ENCODE results near the gene PPP1R18.
"Not testable (repeated sequence)": the region's sequence is repeated elsewhere in the genome, so short reads cannot be mapped to it uniquely, and the experiment has no call there.

Gene PPP1R18

DNA sequence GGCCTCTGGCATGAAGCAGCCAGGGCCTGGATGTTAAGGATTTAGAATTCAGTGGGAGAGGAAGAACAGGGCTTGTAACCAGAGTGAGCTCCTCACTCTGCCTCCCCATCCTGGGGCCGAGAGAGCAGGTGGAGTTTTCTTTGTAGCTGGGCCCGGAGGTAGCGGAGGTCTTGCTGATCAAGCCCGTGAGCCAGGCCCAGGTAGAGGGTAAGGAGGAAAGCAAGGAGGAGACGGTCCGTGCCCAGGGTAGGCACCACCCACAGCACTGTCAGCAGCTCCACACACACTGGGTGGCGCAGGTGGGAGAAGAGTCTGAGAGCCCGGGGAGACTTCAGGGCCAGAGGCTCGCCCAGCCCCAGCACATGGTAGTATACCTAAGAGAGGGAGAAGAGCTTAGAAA, 2.1 kb upstream of the PPP1R18 start:
- no peak for DNase-seq

DNA sequence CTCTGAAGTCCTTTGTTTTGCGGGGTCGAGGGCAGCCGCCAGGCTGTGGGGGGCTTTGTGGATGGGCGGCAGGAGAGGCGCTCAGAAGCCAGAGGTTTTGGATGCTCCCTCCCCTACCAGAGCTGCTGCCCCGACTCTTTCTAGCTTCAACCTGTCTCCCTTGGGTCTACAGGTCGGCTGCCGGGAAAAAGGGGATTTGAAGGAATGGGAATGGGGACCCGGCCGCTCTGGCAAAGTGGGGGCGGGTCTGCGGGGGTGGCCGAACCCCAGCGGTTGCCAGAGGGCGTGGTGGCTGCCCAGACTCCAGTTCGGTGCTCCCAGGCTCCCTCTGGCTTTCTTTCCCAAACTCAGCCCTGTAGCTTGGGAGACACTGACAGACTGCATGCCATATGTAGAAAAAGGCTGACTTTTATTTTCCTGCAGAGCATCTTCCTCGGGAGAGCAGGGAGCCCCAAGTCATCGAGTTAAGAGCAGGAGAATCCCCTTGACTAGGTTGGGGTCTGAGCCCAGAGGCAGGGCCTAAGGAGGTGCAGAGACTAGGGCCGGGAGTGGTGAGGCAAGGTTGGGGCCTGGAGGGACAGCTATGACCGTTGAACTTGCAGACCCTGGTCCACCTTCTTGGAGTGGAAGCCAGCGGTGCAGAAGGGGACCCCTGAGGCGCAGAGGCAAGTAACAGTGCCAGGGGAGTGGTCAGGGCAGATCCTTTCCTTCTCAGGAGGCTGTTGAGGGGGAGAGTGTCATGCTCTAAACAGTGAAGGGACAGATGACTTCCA, 1.4 kb upstream of the PPP1R18 start:
- DNase-seq = no peak

- peak; percentile 58 to 69 for DNase-seq
Measured at GRCh38 chr6:30686908-30687658, 638 bp upstream of the PPP1R18 start.

DNA sequence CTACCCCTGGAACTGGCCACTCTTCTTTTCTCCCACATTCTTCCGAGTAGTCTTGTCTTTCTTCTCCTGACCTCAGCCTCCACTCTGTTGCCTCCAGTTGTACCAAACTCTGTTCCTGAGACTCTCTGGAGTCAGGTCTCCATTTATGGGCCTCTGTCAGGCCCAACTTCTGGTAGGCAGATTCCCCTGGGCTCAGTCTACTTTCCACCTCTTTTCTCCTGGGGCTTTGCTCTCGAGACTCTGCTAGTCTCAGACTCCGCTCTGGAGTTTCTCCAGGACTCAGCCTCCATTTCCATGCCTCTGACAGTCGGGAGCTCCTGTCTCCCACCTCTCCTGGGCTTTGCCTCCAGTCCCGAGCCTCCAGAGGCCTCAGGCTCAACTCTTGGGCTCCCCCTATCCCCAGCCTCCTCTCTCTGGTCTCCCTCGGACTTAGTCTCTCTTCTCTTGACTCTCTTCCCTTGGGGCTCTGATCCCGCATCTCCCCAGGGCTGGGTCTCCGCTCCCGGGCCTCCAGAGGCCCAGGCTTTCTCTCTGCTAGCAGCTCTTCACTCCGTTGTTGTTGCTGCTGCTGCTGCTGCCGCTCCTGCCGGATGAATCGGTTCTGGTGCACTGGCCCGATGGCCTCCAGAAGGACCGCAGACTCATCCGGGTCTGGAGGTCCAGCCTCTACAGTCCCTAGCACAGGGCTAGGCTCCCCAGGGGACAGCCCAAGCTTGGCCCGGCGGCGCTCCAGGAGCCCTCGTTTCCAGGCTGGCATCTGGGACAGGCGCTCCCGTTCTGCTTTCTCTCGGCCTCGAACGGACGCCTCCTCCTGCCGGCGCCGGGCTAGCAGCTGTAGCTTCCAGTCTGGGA, 1.1 kb downstream of the PPP1R18 start:
- DNase-seq = no peak

DNA sequence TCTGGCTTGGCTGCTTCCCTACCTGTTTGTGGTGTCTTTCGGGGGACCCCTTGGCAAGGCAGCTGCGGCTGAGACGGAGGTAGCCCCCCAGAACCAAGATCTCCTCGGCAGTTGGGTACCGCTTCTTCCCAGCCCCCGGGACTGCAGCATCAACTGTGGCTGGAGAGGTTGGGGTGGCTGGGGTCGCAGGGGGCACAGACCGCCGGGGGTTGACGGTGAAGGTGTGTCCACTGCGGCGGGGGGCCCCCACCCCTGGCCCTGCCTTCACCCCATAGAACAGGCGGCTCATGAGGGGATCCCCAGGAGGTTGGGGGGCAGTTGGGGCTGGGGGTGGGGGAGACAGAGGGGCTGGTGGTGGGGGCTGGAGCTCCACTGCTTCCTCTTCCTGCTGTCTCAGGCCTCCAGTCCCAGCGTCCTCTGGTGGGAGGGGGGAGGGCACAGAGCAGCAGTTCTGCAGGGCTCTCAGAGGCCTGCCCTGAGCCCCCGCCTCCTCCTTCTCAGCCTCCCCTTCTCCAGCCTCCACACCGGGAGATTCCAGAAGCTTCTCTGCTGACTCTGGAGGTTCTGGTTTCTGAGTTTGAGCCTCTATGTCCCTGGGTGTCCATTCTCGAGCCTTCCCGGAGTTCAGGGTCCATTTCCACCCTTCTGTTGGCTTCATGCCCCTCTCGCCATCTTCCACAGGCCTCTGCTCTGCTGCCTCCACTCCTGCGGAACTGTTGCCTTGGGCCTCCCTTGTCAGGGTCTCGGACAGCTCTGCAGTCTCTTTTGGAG, 1.9 kb downstream of the PPP1R18 start:
- DNase-seq = no peak

DNA sequence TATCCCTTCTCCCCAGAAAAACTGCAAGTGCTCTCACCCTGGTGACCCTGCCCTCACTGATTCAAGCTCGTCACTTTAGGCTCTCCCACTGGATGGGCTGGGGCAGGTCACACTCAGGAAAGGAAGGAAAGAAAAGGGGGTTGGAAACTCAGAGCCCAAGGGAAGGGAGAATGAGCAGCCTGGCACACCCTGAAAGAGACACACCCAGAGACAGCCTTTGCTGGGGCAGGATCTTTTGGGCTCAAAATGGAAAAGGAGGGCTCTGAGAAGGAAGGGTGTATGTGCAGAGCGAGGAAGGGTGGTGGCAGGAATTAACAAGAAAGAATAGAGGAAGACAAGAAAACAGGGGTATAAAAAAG, 2.5 kb downstream of the PPP1R18 start:
- DNase-seq = no peak

DNA sequence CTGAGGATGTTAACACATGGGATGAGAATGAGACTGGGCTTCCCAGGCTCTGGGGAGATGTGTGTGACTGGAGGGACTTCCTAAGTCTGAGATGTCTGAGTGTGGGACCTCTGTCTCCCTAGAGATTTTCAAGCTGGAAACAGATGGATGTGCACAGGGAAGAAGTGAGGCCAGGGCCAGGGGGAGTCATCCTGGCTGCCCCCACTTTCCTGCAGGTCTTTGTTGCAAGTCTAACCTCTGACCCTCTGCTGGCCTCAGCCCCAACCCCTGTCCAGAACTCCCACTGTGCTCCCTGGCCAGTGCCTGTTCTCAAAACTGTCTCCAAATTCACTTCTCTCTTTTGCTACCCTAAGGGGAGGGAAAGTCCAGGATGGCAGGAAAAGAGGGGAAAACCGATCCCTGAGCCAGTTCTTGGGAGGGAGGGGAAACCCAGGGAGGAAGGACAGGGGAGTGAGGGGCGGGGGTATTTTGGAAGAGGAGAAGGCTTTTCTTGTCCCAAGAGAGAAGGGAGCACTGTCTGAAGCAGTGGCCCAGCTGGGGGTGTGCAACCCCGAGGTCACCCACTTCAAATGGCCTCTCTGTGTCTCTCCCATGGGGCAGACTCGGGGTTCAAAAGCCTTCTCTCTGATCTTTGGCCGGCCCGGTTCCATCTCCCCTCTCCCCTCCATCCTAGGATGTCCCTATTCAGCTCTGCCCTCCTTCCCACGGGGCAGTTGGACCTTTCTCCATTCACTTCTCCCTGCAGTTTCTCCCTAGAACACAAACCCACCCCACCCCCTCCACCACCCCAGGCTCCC, 3.1 kb downstream of the PPP1R18 start:
- DNase-seq = no peak

GRCh38 chr6:30682143-30683117, 4.0 kb downstream of the PPP1R18 start:
- DNase-seq = peak in 1 of 2 experiments; percentile 29

GRCh38 chr6:30681766-30682142, 4.7 kb downstream of the PPP1R18 start:
- DNase-seq = no peak

DNA sequence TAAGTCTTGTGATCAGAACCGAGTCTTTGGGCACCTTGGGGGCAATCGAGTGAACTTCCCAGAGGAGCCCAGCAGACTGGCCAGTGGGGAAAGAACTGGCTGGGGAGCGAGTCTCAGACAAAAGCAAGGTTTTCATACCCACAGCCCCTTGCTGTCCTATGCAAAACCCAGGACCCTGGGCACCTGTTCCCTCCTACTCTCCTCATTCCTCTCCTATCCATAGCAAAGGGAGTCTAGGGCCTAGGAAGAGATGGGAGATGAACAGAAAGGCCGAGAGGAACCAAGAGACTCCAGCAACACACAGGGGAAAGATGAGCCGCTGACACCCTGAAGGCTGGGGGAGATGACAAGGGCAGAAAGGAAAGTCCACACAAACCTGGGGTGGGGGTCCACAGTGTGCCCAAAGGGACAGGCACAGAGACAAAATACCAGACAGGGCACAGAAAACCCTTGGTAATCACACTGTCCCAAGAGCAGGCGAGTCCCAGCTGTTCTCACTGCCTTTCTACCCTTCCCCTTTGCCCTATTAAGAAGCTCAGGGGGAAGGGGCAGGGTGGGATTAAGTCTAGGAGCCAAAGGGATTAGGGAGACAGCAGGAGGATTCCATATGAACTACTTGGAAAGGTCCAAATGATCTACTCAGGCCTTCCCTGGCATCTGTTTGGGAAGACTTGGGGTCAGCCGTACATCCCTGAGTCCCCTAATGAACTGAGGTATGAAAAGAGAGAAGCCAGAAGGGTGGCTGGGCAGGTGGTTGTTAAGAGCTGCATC, 6.5 kb downstream of the PPP1R18 start:
- no peak for DNase-seq

GRCh38 chr6:30678964-30679726, 7.3 kb downstream of the PPP1R18 start:
- DNase-seq = peak; percentile 70 to 71

GRCh38 chr6:30676660-30677285, 9.7 kb downstream of the PPP1R18 start:
- no peak for DNase-seq

DNA sequence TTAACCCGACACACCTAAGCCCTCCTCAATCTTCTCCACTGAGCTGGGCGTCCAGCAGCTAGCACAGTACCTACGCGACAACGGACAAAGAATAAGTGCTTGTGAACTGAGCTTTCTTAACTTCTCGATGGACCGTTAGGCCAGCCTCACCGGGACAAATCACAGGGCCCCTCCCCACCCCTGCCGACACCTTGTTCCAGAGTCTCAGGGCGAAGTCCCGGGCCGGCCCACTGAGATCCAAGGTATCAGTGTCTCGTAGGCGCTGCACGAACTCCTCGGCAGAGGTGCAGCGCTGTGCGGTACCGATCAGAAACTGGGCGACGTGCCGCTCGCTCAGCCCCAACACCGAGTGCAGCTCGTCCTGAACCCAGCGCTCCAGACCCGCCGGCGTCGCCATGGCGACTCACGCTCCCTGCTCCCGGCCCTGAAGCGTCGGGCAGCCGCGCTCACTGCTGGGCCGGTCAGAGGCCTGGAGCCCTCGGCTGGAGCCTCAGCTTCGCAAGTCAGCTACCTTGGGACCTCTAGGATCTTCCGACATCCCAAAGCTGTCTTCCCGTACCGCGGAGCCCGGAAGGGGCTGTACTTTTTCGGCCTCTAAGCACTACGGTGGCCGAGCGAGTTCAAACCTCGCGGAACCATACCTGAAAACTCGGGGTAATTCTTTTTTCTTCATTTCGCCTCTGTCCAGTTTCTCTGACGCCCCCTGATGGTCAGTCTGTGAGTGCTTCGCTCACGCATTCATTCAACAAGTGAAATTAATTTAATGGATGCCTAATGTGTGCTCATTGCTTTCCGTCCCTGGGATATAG, 13.8 kb downstream of the PPP1R18 start, which contains the start of gene DHX16:
TSS of gene DHX16 (minus strand) at position 562 of the 809 bp plus-strand sequence. CDS start at position 397, 165 bp downstream.
- DNase-seq = peak; percentile 92 to 96

DNA sequence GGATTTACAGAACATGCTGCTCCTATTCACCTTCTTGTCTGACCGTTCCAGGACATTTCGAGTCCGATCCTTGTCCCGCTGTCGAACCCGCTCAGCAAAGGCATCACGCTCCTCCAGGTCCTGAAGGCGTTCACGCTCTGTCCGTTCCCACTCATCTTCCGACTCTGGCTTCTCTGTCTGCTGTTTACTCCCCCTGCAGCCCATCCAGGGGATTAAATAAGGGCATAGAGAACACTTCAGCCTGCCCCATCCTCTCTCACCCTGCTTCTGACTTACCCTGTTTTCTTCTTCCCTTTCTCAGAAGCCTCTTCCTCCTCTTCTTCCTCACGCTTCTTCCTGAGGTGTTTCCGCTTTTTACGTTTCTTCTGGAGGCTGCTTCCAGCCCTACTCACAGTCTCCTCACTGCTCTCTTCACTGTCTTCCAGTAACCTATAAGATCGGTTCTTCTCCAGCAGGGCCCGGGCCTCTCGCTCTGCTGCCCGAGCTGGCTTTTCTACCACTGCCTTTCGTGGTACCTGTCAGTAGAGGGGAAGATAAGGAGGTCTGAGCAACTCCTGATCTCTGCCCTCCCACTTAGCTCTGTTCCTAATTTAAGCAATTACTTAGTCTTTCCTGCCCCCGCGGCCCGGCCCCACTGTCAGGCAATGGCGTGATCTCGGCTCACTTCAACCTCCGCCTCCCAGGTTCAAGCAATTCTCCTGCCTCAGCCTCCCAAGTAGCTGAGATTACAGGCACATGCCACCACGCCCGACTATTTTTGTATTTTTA, 15.5 kb downstream of the PPP1R18 start:
- DNase-seq = no peak

DNA sequence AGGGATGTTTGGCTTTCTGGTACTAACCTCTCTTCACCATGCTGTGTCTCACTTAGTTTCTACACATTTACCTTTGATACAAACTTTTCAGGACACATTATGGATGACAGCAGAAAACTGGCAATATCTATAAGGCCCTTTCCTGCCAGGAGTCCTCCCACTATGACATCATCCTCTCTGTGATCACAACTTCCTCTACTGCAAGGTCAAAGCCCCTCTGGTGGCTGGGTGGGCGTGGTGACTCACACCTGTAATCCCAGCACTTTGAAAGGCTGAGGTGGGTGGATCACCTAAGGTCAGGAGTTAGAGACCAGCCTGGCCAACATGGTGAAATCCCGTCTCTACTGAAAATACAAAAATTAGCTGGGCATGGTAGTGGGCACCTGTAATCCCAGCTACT, 20.1 kb downstream of the PPP1R18 start:
- DNase-seq = not testable (repeated sequence)

DNA sequence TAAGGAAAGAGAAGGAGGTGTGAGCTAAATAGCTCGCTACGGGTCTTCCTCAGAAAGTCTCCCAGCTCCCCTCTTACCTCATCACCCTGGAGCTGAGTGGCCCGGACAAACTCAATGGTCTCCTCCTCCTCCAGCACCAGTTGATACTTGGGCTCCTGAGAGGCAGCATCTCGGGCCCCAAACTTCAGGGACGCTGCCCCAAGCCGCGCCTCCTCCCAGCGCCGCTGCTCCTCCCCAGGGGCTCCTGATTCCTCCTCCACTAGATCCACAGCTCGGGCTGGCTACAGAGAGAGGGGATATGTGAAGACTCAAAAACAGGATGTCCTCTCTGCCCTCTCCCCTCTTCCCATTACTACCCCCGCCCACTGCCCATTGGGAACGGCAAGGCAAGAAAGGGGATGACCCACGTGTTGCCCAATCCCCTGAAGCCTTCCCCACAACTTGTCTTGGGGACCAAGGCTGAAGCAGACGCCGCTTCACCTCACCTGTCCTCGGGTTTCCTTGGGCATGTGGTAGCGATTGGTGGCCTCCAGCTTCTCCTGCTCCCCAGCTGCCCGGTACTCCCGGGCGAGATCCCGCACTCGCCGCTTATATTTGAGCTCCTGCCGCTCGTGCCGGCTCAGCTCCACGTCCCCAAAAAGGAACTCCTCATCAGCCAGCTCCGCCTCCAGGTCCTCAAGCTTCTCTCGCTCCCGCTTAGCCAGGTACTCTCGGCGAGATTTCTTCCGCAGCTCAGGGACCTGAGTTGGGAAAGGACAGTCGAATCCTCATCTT, 21.3 kb downstream of the PPP1R18 start:
- DNase-seq = no peak
